Ovary (tissue), 3 donors: ENCODE measurements around the gene IGF1R.

Source experiments
- EP300 ChIP-seq: sonication (generic); formaldehyde crosslinking; IDR thresholded peaks from one replicate; pipeline ENCODE4 v1.6.1; 2017; ENCODE audit warnings: antibody characterized with exemption
- POLR2A ChIP-seq: fragments of 450-650 bp; IDR thresholded peaks from one replicate; pipeline ENCODE4 v1.6.1; 2017; ENCODE audit warnings: antibody characterized with exemption, mild to moderate bottlenecking, moderate library complexity
- TF ChIP-seq, protein P1 (sequence below), 3 donors: fragments of 450-650 bp in 2 of 3; fragments of 200-600 bp in 1 of 3; IDR thresholded peaks; one replicate each; pipeline versions ENCODE4 v1.5.1 to v1.8.0; 2016 to 2022; ENCODE audit warnings: antibody characterized with exemption in 3 of 3, mild to moderate bottlenecking in 1 of 3
- donor health status: DM: no; HTN: no; CAD: no.

DNA sequence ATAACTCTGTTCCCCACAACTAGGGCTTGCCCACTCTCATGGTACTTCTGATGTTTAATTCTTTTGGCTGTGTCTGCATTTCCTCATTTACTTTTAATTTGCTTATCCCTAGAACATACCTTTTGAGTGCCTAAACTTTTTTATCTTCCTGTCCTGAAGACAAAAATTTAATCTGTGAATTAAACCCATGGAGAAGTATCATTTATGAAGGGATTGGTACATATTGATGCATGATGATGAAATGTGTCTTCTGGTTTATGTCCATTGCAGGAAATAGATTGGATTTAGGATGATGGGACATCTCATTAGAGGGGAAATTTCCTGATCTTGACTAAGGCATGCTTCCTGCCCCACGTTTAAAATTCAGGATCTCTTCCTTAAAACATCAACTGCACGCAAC, 249.8 kb downstream of the IGF1R start:
- TF ChIP-seq, protein P1, sequence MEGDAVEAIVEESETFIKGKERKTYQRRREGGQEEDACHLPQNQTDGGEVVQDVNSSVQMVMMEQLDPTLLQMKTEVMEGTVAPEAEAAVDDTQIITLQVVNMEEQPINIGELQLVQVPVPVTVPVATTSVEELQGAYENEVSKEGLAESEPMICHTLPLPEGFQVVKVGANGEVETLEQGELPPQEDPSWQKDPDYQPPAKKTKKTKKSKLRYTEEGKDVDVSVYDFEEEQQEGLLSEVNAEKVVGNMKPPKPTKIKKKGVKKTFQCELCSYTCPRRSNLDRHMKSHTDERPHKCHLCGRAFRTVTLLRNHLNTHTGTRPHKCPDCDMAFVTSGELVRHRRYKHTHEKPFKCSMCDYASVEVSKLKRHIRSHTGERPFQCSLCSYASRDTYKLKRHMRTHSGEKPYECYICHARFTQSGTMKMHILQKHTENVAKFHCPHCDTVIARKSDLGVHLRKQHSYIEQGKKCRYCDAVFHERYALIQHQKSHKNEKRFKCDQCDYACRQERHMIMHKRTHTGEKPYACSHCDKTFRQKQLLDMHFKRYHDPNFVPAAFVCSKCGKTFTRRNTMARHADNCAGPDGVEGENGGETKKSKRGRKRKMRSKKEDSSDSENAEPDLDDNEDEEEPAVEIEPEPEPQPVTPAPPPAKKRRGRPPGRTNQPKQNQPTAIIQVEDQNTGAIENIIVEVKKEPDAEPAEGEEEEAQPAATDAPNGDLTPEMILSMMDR (IDR thresholded peaks at IDR 0.05), result no peak
- no peak for TF ChIP-seq POLR2A
- no peak for TF ChIP-seq EP300
